Endothelial cell (in vitro differentiated cells): ENCODE results near the gene OR9G1. TPM values are rescaled to one million over a fixed set of nuclear protein-coding genes. Genes with fewer than 3 reads are reported as not detected.

Experiments used
- DNase-seq: peaks from one replicate; pipeline ENCODE4 v3.0.0; 2021; ENCODE audit warnings: low spot score
- H3K27ac Mint-ChIP-seq: one replicate; pipeline ENCODE4 v1.8.0; 2021; ENCODE audit warnings: mixed read lengths, inconsistent platforms; ENCODE audit not compliant: unreplicated experiment
- H3K27me3 Mint-ChIP-seq: one replicate; pipeline ENCODE4 v1.8.0; 2021; ENCODE audit warnings: mild to moderate bottlenecking, moderate library complexity, mixed read lengths, inconsistent platforms; ENCODE audit not compliant: unreplicated experiment
- H3K36me3 Mint-ChIP-seq: one replicate; pipeline ENCODE4 v1.8.0; 2021; ENCODE audit warnings: mild to moderate bottlenecking, low read depth, mixed read lengths, inconsistent platforms; ENCODE audit not compliant: unreplicated experiment
- H3K4me1 Mint-ChIP-seq: one replicate; pipeline ENCODE4 v1.8.0; 2021; ENCODE audit warnings: mild to moderate bottlenecking, mixed read lengths, inconsistent platforms; ENCODE audit not compliant: unreplicated experiment
- H3K4me3 Mint-ChIP-seq: one replicate; pipeline ENCODE4 v1.8.0; 2021; ENCODE audit warnings: mild to moderate bottlenecking, mixed read lengths, inconsistent platforms; ENCODE audit not compliant: unreplicated experiment
- H3K9me3 Mint-ChIP-seq: one replicate; pipeline ENCODE4 v1.8.0; 2021; ENCODE audit warnings: mixed read lengths, inconsistent platforms; ENCODE audit not compliant: unreplicated experiment
- CTCF ChIP-seq: fragments of 200-600 bp; sonication (generic); IDR thresholded peaks from one replicate; pipeline ENCODE4 v1.5.0; 2021; ENCODE audit warnings: antibody characterized with exemption; ENCODE audit not compliant: unreplicated experiment
- total RNA-seq: library from RNA; stranded (reverse); fragmentation: NEBNext Ultra II Directional; extraction: Animal tissue kit (Norgen Biotek cat#: 25700); gene quantifications from one replicate; pipeline ENCODE4 v1.2.1, GENCODE V29; 2021; ENCODE audit not compliant: unreplicated experiment

The OR9G1 gene
- total RNA-seq, 1 donor from 2014 or later, result not detected

GRCh38 chr11:56693428-56693827, 5.5 kb upstream of the OR9G1 start:
- H3K4me1 Mint-ChIP-seq, result no peaks in the 10 kb centered on the region
- no peak for DNase-seq
- H3K27ac Mint-ChIP-seq, result no peak overlapping the region
- TF ChIP-seq CTCF, result no peak
- no peaks in the 10 kb centered on the region for H3K9me3 Mint-ChIP-seq
- H3K4me3 Mint-ChIP-seq, result no peak overlapping the region
- no peaks in the 10 kb centered on the region for H3K27me3 Mint-ChIP-seq
- no peaks in the 10 kb centered on the region for H3K36me3 Mint-ChIP-seq

DNA sequence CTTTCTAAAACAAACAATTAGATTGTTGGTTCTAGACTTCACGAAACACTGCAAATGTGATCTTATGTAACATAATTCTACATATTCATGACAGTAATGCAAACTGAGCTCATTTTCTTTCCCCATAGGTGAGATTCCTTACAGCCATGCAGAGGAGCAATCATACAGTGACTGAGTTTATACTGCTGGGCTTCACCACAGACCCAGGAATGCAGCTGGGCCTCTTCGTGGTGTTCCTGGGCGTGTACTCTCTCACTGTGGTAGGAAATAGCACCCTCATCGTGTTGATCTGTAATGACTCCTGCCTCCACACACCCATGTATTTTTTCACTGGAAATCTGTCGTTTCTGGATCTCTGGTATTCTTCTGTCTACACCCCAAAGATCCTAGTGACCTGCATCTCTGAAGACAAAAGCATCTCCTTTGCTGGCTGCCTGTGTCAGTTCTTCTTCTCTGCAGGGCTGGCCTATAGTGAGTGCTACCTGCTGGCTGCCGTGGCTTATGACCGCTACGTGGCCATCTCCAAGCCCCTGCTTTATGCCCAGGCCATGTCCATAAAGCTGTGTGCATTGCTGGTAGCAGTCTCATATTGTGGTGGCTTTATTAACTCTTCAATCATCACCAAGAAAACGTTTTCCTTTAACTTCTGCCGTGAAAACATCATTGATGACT, 1.5 kb downstream of the OR9G1 start:
- Mint-ChIP-seq H3K4me1 (no peaks in the 10 kb centered on the region), H3K27ac (no peak overlapping the region), H3K27me3 (no peaks in the 10 kb centered on the region), H3K4me3 (no peak overlapping the region), H3K36me3 (no peaks in the 10 kb centered on the region), H3K9me3 (no peaks in the 10 kb centered on the region)
- no peak for DNase-seq
- TF ChIP-seq CTCF, result no peak

GRCh38 chr11:56700914-56701485, 2.1 kb downstream of the OR9G1 start:
- H3K4me3 Mint-ChIP-seq, result no peak overlapping the region
- no peak for TF ChIP-seq CTCF
- H3K9me3 Mint-ChIP-seq, result no peaks in the 10 kb centered on the region
- no peak for DNase-seq
- no peaks in the 10 kb centered on the region for H3K36me3 Mint-ChIP-seq
- H3K27ac Mint-ChIP-seq, result no peak overlapping the region
- no peaks in the 10 kb centered on the region for H3K4me1 Mint-ChIP-seq
- H3K27me3 Mint-ChIP-seq, result no peaks in the 10 kb centered on the region

DNA sequence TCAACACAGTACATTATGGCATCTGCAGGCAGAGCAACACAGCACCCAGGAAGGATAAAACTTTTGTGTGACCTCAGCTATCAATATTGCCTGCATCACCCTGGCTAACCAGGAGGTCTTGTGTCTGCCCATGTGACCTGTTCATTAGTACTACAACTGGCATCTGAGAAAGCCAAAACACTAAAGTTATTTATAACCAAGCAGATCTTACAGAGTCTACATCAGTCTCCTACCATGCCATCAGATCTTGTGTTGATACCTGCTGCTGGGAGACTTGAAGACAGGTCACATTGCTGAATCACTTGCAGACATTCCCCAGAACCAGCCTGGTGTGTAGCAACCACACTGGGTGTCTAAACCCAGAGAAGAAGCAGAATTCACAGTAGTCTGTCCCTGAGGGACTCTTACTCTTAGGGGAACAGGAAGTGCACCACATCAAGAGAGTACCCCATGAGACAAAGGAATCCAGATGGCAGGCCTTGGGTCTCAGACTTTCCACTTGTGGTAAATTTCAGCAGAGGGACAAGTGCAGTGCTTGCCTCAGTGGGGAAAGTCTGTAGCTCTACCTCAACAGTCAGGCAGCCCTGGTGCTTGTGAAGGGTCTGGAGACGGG, 7.0 kb downstream of the OR9G1 start:
- H3K27ac Mint-ChIP-seq, result no peak overlapping the region
- H3K36me3 Mint-ChIP-seq, result no peaks in the 10 kb centered on the region
- no peaks in the 10 kb centered on the region for H3K9me3 Mint-ChIP-seq
- no peak for DNase-seq
- H3K4me1 Mint-ChIP-seq, result no peaks in the 10 kb centered on the region
- no peak overlapping the region for H3K4me3 Mint-ChIP-seq
- no peak for TF ChIP-seq CTCF
- no peaks in the 10 kb centered on the region for H3K27me3 Mint-ChIP-seq

GRCh38 chr11:56706486-56706885, 7.6 kb downstream of the OR9G1 start:
- Mint-ChIP-seq H3K4me3 (no peak overlapping the region), H3K36me3 (no peaks in the 10 kb centered on the region), H3K27ac (no peak overlapping the region), H3K4me1 (no peaks in the 10 kb centered on the region), H3K9me3 (no peaks in the 10 kb centered on the region), H3K27me3 (no peaks in the 10 kb centered on the region)
- DNase-seq, result no peak
- TF ChIP-seq CTCF, result no peak
